HT1080 (cell line): ENCODE measurements around the gene FAM168A. TPM values are rescaled to one million over a fixed set of nuclear protein-coding genes. Genes with fewer than 3 reads are reported as not detected.

Experiments
- DNase-seq: peaks from one replicate; pipeline ENCODE4 v3.0.0-alpha.2; 2015; ENCODE audit warnings: low read depth
- small RNA-seq: library from RNA; depleted of rRNA; stranded (forward); fragments of <200 nt; gene quantifications from one replicate; pipeline ENCODE3, GENCODE V24; 2014
- total RNA-seq: library from RNA; depleted of rRNA; stranded (reverse); fragments of >200 nt; shearing (Covaris generic); gene quantifications from 2 replicates; pipeline ENCODE4 v1.2.3, GENCODE V29; 2014; rRNA removed

FAM168A gene
- total RNA-seq, 1 experiment from 2014 or later = 20.3 TPM

- peak; percentile 62 for DNase-seq
Measured at GRCh38 chr11:73350908-73351636, 246.8 kb downstream of the FAM168A start.

Small RNAs within 50 kb of the gene (small RNA-seq; reads per million reads assigned to genes)
- not detected for gene AP000763.2
- not detected for gene HMGN2P38

Other genes starting within 250 kb of the FAM168A start
- 13.4 and 15.1 TPM in 2 replicates for gene RELT, start 221.7 kb downstream of the FAM168A start, total RNA-seq
- gene PLEKHB1, start 48.5 kb upstream of the FAM168A start, total RNA-seq = 0.13 and 0.80 TPM in 2 replicates
- 45.9 and 59.7 TPM in 2 replicates for gene RAB6A, start 163.0 kb upstream of the FAM168A start, total RNA-seq
- 64.8 and 69.1 TPM in 2 replicates for gene MRPL48, start 189.8 kb upstream of the FAM168A start, total RNA-seq